Testis (tissue), 3 donors: Measurements from ENCODE around the gene UPP1. TPM values are rescaled to one million over a fixed set of nuclear protein-coding genes. Genes with fewer than 3 reads are reported as not detected.

Experiments used
- DNase-seq: peaks from one replicate; pipeline ENCODE4 v3.0.0-alpha.2; 2019
- H3K27ac ChIP-seq, 2 donors: fragments of 200-600 bp; sonication (generic); one replicate each; pipeline ENCODE4 v1.5.1; 2019
- H3K27me3 ChIP-seq: fragments of 200-600 bp; sonication (generic); one replicate; pipeline ENCODE4 v1.5.1; 2019
- H3K36me3 ChIP-seq: fragments of 200-600 bp; sonication (generic); one replicate; pipeline ENCODE4 v1.5.1; 2017; ENCODE audit warnings: low read depth; ENCODE audit errors: missing control alignments
- H3K4me1 ChIP-seq: fragments of 200-600 bp; sonication (generic); one replicate; pipeline ENCODE4 v1.5.1; 2019
- H3K4me3 ChIP-seq, 2 donors: fragments of 200-600 bp; sonication (generic); one replicate each; pipeline ENCODE4 v1.5.1; 2017 to 2019
- H3K9me3 ChIP-seq: fragments of 200-600 bp; sonication (generic); one replicate; pipeline ENCODE4 v1.5.1; 2017
- POLR2A ChIP-seq: fragments of 450-650 bp; IDR thresholded peaks from one replicate; pipeline ENCODE4 v1.6.1; 2017; ENCODE audit warnings: antibody characterized with exemption, mild to moderate bottlenecking, moderate library complexity
- WGBS, 2 donors: methylation state at CpG; one replicate each; pipeline ENCODE4 v1.1.5; 2018; 5-methylcytosine and 5-hydroxymethylcytosine counted together
- intact Hi-C: fragments of 100-400 bp; cut with DNase I; formaldehyde crosslinking; loops from one replicate; pipeline ENCODE4 v1.15.1; 2023; ENCODE audit warnings: low total_unique reads
- polyA plus RNA-seq: library from polyadenylated mRNA; stranded (reverse); fragments of 350-450 nt; fragmentation: Illumina TruSeq; extraction: RNeasy Lipid Tissue Mini Kit (QIAGEN cat#74804); gene quantifications from one replicate; pipeline ENCODE4 v1.2.3, GENCODE V29; 2014; ENCODE audit warnings: low read depth, low replicate concordance; ENCODE audit not compliant: insufficient read depth
- total RNA-seq, 2 donors: library from RNA; depleted of rRNA; stranded (reverse); fragments of >200 nt; gene quantifications; one replicate each; pipeline ENCODE4 v1.2.3, GENCODE V29; 2016
- TF ChIP-seq, protein P1 (sequence below), 3 experiments: fragments of 450-650 bp in 2 of 3; fragments of 200-600 bp in 1 of 3; sonication (generic) in 1 of 3; IDR thresholded peaks; one replicate each; pipeline ENCODE4 v1.5.1; 2016 to 2019; ENCODE audit warnings: antibody characterized with exemption in 3 of 3, mild to moderate bottlenecking in 2 of 3, moderate library complexity in 1 of 3

The UPP1 gene
- total and polyA plus RNA-seq, 3 donors from 2014 or later, result 13.1 to 20.8 (median 17.2) TPM

DNA sequence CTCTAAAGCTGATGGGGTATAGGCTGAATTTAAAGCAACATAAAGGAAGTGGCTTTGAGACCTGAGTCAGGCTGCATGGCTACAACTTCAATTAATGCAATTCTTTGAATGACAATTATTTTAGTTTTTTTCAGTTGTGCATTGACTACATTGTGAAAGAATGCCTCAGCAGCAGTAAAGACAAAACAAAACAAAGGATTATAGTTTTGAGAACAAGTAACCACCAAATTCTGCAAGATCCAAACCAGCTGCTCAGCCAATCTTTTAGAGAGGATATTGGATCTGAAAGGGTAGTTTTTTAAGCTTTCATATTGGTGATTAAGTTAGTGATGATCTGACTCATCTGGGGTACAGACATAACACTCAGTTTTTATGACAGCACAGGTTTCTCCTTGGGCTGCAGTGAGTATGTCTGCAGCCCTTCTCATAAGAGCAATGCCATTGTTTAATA, 41.6 kb downstream of the UPP1 start:
- Histone ChIP-seq H3K9me3 (no peaks in the 10 kb centered on the region), H3K27me3 (no peaks in the 10 kb centered on the region), H3K4me3 (no peak overlapping the region), H3K27ac (no peak overlapping the region), H3K36me3 (no peaks in the 10 kb centered on the region), H3K4me1 (no peaks in the 10 kb centered on the region)
- TF ChIP-seq, protein P1, sequence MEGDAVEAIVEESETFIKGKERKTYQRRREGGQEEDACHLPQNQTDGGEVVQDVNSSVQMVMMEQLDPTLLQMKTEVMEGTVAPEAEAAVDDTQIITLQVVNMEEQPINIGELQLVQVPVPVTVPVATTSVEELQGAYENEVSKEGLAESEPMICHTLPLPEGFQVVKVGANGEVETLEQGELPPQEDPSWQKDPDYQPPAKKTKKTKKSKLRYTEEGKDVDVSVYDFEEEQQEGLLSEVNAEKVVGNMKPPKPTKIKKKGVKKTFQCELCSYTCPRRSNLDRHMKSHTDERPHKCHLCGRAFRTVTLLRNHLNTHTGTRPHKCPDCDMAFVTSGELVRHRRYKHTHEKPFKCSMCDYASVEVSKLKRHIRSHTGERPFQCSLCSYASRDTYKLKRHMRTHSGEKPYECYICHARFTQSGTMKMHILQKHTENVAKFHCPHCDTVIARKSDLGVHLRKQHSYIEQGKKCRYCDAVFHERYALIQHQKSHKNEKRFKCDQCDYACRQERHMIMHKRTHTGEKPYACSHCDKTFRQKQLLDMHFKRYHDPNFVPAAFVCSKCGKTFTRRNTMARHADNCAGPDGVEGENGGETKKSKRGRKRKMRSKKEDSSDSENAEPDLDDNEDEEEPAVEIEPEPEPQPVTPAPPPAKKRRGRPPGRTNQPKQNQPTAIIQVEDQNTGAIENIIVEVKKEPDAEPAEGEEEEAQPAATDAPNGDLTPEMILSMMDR (IDR thresholded peaks at IDR 0.05), result no peak
- no peak for TF ChIP-seq POLR2A
- no peak for DNase-seq
- intact Hi-C loops, result no loop called here

DNA sequence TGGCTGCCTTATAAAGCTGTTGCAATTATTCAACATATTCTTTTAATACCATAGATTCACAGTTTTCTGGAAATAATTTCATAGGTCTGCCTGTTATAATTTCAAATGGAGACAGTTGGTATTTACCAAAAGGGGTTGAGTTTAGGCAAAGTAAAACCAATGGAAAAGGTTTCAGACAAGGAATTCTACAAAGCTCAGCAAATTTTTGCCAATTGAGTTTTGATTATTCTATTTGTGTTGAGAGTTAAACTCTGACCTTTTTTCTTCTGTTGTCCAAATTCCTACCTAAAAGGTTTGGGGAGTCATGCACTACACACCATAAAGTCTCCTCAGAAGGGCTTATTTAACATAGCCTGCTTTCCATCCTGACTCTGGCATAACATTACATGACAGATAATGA, 43.7 kb downstream of the UPP1 start:
- no peaks in the 10 kb centered on the region for H3K9me3 ChIP-seq
- no peaks in the 10 kb centered on the region for H3K27me3 ChIP-seq
- intact Hi-C loops, result no loop called here
- H3K4me1 ChIP-seq, result no peaks in the 10 kb centered on the region
- no peak overlapping the region for H3K4me3 ChIP-seq
- no peak for TF ChIP-seq POLR2A
- TF ChIP-seq, protein P1 (IDR thresholded peaks at IDR 0.05), result no peak
- no peaks in the 10 kb centered on the region for H3K36me3 ChIP-seq
- H3K27ac ChIP-seq, result no peak overlapping the region
- DNase-seq, result no peak

DNA sequence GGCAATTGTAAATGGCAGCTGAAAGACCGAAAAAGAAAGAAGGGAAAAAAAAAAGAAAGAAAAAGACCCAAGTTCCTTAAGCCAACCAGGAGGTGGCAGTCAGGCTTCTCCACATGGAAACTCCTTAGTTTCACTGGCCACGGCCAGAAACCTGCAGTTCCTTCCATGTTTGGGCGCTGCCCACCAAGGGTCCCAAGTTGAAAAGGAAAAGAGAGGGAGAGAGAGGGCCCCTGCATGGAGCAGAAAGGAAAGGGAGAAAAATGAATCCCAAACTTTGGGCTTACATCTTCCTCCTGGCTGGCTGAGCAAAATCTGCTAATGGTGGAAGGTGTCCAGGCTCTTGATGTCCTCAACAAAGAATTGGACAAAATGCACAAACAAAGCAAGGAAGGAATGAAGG, 50.4 kb downstream of the UPP1 start:
- no peak for DNase-seq
- 30 to 56% methylated on average over 3 of the region's 3 CpGs for WGBS, 2 donors
- H3K4me1 ChIP-seq, result no peaks in the 10 kb centered on the region

DNA sequence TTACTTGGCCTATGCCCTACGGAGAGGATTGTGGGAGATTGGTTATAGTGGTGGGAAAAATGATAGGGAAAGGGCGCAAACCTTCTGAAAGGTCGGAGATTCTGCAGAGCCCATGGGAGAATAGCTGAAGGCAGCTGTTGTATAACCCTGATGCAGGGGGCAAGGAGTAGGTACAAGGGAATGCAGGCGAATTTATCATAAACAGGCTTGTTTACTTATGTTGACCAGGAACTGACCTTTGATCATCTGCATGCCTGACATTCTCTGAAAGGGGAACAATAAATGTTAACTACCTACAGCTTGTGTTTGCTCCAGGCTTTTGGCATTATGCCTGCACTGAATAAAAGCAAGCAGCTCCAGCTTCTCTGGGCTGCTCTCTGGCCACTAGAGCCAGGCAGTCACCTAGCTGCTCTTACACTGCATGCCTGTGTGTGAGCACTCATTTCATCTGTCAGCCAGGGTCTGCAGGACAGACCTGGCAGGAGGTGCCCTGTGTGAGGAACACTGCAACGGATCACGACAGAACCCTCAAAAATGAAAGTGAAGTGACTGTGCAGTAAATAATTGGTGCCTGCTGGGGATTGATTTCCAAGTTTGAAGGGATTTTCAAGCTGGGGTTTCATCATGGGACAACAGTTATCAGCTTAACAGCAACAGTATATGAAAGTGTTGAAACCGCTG, 51.1 kb downstream of the UPP1 start:
- no peaks in the 10 kb centered on the region for H3K36me3 ChIP-seq
- no peak overlapping the region for H3K27ac ChIP-seq
- H3K4me3 ChIP-seq, result no peak overlapping the region
- TF ChIP-seq, protein P1 (IDR thresholded peaks at IDR 0.05), result no peak
- no peak for TF ChIP-seq POLR2A
- no peaks in the 10 kb centered on the region for H3K27me3 ChIP-seq
- 61 to 69% methylated on average over 7 of the region's 7 CpGs for WGBS, 2 donors
- no peak for DNase-seq
- intact Hi-C loops, result no loop called here
- no peaks in the 10 kb centered on the region for H3K4me1 ChIP-seq
- no peaks in the 10 kb centered on the region for H3K9me3 ChIP-seq

More for the DNA sequence above, 50.4 kb downstream of the UPP1 start:
- Histone ChIP-seq H3K4me3 (no peak overlapping the region), H3K27me3 (no peaks in the 10 kb centered on the region), H3K36me3 (no peaks in the 10 kb centered on the region), H3K27ac (no peak overlapping the region), H3K9me3 (no peaks in the 10 kb centered on the region)
- intact Hi-C loops, result no loop called here
- TF ChIP-seq, protein P1 (IDR thresholded peaks at IDR 0.05), result peak in 1 of 3 experiments; percentile 15
- TF ChIP-seq POLR2A, result no peak

DNA sequence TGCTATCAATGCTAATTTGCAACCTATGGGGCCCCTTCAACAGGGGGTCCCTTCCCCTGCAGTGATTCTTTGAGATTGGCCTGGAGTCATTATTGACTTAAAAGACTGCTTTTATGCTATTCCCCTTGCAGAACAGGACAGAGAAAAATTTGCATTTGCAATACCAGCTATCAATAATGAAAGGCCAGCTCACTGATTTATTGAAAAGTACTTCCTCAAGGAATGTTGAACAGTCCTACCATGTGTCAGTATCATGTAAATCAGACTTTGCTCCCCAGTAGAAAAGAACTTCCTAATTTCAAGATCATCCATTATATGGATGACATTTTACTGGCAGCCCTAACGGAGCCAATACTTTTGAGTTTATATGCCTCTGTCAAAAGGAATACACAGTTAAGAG, 52.5 kb downstream of the UPP1 start:
- intact Hi-C loops, result no loop called here
- no peaks in the 10 kb centered on the region for H3K27me3 ChIP-seq
- no peak overlapping the region for H3K4me3 ChIP-seq
- no peaks in the 10 kb centered on the region for H3K4me1 ChIP-seq
- WGBS, 2 donors, result 86 to 92% methylated on average over 1 of the region's 1 CpG
- no peaks in the 10 kb centered on the region for H3K36me3 ChIP-seq
- DNase-seq, result no peak
- H3K9me3 ChIP-seq, result no peaks in the 10 kb centered on the region
- no peak for TF ChIP-seq POLR2A
- TF ChIP-seq, protein P1 (IDR thresholded peaks at IDR 0.05), result no peak
- H3K27ac ChIP-seq, result no peak overlapping the region
